Bronchial epithelial cell (primary cell): ENCODE data around the gene TEX261. TPM values are rescaled to one million over a fixed set of nuclear protein-coding genes. Genes with fewer than 3 reads are reported as not detected.

Experiments used
- DNase-seq: peaks from one replicate; pipeline ENCODE4 v3.0.0-alpha.2; 2010; ENCODE audit warnings: low read depth
- FAIRE-seq: peaks from 2 replicates; lab custom pipeline; 2011; peaks lifted over from hg19 to GRCh38; lab: Jason Lieb, UNC
- H3K27me3 ChIP-seq: 2 replicates; pipeline ENCODE4 v1.5.1; 2011; ENCODE audit warnings: low read length; ENCODE audit not compliant: control insufficient read depth, insufficient read depth
- H3K36me3 ChIP-seq: 2 replicates; pipeline ENCODE4 v1.5.1; 2011; ENCODE audit warnings: low read length; ENCODE audit not compliant: control insufficient read depth, insufficient read depth
- H3K4me3 ChIP-seq: 2 replicates; pipeline ENCODE4 v1.5.1; 2011; ENCODE audit warnings: mild to moderate bottlenecking, low read depth, low read length, control low read depth
- total RNA-seq: library from RNA; depleted of rRNA; stranded (reverse); fragments of >200 nt; gene quantifications from 2 replicates; pipeline ENCODE4 v1.2.1, GENCODE V29; 2014
- TF ChIP-seq, protein P1 (sequence below): IDR thresholded peaks from 2 replicates; pipeline ENCODE4 v1.5.1; 2011; ENCODE audit warnings: mild to moderate bottlenecking, moderate library complexity, low read length, control low read depth, inconsistent platforms; ENCODE audit not compliant: insufficient read depth, severe bottlenecking

Gene TEX261
- total RNA-seq, 1 donor from 2014 or later = 11.1 TPM

DNA sequence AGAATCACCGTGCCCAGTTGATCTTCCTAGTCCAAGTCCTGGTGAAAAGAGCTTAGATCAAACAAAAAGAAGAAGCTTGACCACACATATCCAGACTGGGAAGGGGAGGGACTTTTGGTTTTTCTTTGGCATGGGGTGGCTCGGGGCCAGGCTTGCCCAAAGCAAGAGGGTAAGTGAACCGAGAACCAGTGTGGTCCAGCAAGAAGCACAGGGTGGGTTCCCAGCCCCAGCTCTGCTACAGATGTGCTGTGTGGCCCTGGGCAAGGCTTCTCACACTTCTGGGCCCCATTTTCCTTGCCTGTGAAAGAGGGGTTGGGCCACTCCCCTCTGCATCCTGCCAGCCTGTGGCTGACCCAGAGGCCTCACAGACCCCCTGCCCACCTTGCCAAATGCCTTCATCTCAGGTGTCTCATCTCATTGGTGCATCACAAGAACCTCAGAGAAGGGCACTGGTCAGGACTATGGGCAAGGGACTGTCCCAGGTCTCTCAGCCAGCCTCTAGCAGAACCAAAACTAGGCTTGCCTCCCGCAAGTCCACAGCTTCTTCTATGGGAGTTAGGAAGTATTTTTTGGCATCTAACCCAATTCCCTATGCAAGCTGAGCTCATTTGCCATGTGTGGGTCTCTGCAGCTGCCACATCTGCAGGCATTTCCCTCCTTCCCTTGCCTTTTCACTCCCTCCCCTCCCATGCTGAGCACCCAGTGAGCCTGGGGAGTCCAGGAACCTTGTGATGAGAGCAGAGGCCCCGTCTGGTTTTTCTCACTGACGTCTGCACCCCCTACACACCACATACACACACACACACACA is 52.1 kb downstream of the TEX261 start:
- H3K27me3 ChIP-seq = peaks cover 2% of the 10 kb centered on the region
- TF ChIP-seq, protein P1, sequence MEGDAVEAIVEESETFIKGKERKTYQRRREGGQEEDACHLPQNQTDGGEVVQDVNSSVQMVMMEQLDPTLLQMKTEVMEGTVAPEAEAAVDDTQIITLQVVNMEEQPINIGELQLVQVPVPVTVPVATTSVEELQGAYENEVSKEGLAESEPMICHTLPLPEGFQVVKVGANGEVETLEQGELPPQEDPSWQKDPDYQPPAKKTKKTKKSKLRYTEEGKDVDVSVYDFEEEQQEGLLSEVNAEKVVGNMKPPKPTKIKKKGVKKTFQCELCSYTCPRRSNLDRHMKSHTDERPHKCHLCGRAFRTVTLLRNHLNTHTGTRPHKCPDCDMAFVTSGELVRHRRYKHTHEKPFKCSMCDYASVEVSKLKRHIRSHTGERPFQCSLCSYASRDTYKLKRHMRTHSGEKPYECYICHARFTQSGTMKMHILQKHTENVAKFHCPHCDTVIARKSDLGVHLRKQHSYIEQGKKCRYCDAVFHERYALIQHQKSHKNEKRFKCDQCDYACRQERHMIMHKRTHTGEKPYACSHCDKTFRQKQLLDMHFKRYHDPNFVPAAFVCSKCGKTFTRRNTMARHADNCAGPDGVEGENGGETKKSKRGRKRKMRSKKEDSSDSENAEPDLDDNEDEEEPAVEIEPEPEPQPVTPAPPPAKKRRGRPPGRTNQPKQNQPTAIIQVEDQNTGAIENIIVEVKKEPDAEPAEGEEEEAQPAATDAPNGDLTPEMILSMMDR = no peak
- H3K4me3 ChIP-seq = no peak overlapping the region
- H3K36me3 ChIP-seq = no peaks in the 10 kb centered on the region
- FAIRE-seq = peak; percentile 58
- no peak for DNase-seq

DNA sequence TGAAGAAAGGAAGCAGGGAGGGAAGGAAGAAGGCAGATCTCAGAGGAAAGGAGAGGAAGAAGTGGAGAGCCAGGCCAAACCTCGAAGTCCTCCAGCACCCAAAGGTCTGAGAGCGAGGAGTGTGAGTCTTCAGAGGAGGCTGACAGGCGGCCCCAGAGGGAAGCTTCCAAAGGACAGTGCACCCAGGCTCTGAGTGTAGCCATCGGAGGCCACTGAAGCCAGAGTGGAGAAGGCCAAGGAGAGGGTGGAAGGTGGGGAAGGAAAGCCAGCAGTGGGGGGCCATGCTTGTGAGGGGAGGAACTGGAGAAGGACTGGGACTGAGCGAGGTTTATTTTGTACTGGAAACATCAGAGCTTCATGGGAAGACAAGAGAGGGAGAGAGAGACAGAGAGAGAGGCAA is 53.0 kb downstream of the TEX261 start:
- FAIRE-seq (no peak), DNase-seq (no peak)
- Histone ChIP-seq H3K36me3 (no peaks in the 10 kb centered on the region), H3K27me3 (peaks cover 4% of the 10 kb centered on the region), H3K4me3 (no peak overlapping the region)
- TF ChIP-seq, protein P1 = no peak

DNA sequence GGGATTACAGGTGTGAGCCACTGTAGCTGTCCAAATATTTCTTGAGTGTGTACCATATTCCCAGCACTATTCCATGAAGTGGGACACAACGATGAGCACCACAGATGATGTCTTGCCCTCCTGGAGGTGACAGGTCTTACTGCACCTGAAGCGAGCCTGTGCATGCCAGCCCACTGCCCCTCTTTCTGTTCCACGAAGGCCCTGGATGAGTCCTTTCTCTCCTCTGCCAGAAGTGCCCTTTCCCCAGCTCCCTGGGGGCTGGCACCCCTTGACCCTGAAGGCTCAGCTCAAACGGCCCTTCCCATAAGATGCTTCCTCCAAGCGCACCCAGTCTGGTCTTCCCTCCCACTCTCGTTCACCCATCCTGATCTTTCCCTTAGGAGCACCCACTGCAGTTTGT is 53.5 kb downstream of the TEX261 start:
- Histone ChIP-seq H3K4me3 (no peak overlapping the region), H3K27me3 (peaks cover 4% of the 10 kb centered on the region), H3K36me3 (no peaks in the 10 kb centered on the region)
- DNase-seq (no peak), FAIRE-seq (peak; percentile 18)
- TF ChIP-seq, protein P1 = no peak

DNA sequence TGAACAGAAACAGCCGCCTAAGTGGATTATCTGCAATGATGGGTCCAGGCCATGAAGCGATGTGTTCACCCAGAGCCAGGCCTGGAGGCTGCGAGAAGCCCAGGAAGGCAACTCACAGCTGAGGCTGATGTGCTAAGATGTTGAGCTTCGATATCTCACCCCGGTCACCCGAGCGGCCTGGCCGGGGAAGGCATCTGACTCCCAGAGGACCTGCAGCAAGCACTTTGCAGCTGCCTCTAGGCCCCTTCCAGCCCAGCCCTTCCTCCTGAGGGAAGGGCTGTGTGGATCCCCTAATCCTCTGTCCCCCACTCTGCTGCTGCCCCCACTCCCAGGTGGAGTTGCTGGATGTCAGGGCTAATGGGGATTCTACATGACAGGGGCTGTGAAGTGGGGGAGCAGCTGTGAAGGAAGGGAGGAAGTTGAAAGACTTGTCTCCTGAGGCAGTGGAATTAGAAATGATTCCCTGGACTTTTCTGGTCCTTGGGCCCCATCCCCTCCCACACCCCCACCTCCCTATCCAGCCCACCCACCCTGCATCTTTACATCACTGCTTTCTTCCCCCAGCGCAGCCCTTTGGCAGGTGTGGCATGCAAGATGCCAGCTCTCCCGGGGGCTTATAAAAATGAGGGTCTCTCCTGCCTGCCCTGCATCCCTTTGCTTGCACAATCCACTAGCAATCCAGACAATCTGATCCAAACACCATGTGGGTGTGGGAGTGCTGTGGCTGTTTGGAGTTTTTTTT is 54.7 kb downstream of the TEX261 start:
- Histone ChIP-seq H3K36me3 (no peaks in the 10 kb centered on the region), H3K27me3 (peaks cover 8% of the 10 kb centered on the region), H3K4me3 (no peak overlapping the region)
- DNase-seq (no peak), FAIRE-seq (no peak)
- TF ChIP-seq, protein P1 = no peak

DNA sequence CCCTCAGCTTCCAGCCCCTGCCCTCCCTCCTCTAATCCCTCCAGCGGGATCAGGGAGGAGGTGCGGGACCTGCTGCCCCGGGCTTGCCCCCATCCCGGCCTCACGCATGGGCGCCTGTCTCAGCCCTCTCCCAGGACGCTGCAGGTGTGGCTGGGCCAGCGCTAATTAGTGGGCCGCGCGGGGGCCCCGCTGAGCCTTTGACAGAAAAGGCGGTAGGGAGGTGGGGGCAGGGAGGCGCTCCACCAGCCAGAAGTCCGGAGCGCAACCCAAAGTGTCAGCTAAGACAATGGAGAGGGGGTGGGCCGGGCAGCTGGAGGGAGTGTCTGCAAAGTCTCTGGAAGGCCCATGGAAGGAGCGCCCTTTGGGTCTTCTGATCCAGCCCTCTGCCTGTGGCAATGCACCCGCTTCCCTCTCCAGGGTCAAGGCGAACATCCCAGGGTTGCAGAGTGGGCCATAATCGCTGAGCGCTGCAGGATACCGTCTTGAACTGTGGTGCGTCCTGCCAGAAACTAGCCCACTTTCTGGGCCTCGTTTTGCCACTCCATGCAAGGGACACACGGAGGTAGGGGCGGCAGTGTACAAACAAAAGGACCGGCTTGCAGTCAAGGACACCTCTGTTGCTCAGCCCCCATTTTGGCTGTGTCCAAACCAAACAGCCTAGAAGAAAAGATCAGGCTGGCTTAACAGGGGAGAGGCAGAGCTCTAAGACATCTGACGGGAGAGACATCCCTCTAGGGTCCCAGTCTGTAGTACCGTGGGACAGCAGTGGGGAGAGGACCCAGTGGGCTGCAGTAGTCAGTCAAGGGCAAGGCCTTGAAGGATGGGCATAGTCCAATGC is 55.5 kb downstream of the TEX261 start:
- DNase-seq = no peak
- TF ChIP-seq, protein P1 = no peak
- peaks cover 10% of the 10 kb centered on the region for H3K27me3 ChIP-seq
- no peaks in the 10 kb centered on the region for H3K36me3 ChIP-seq
- no peak overlapping the region for H3K4me3 ChIP-seq
- no peak for FAIRE-seq
